ENCODE results near the gene PPIL6. TPM values are rescaled to one million over a fixed set of nuclear protein-coding genes. Genes with fewer than 3 reads are reported as not detected.

Gene PPIL6
- total and polyA plus RNA-seq, 2 experiments from 2014 or later = 1.7 TPM

DNA sequence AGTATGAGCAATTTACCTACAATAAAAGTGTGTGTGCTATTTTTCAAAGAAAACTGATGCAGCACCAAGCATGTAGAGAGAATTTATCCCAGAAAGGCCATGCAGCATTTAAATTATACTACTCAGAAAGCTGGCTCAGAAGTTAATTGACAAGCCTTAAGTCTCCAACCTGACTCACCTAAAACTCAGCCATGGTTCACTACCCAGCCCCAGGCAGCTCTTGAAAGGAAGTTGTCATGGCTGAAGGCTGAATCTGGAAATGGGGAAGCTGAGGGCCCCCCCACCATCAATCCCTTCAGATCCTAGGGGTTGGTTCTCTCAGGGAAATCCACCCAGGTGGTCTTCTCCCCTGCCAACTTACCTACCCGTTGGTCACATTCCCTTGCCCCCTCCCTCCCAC, 19.7 kb downstream of the PPIL6 start:
- Histone ChIP-seq H3K4me2 (no peak overlapping the region), H3K27me3 (ENCODE audit: insufficient read depth) (no peaks in the 10 kb centered on the region), H2AFZ (no peak overlapping the region), H3K27ac (ENCODE audit: low read depth) (no peak overlapping the region), H3K4me1 (ENCODE audit: insufficient read depth) (no peaks in the 10 kb centered on the region), H3K36me3 (ENCODE audit: insufficient read depth) (no peaks in the 10 kb centered on the region), H3K79me2 (replicated peaks; ENCODE audit: insufficient read depth) (no peaks in the 10 kb centered on the region), H3F3A (replicated peaks; ENCODE audit: low read depth) (no peaks in the 10 kb centered on the region), H3K4me3 (no peak overlapping the region), H4K20me1 (replicated peaks; ENCODE audit: insufficient read depth) (no peaks in the 10 kb centered on the region), H3K9me2 (ENCODE audit: insufficient read depth) (peaks cover 7% of the 10 kb centered on the region; the same call in 1 of the 2 replicates)
- no peak for DNase-seq (ENCODE audit: low spot score)
- ATAC-seq = no peak
- no peaks in the 10 kb centered on the region for H3K36me3 Mint-ChIP-seq (ENCODE audit: low read depth)
- no peak overlapping the region for H3K4me3 Mint-ChIP-seq
- TF ChIP-seq JUNB (IDR thresholded peaks at IDR 0.05; ENCODE audit: unreplicated experiment) (no peak), EZH2phosphoT487 (IDR thresholded peaks at IDR 0.05; ENCODE audit: unreplicated experiment) (no peak), STAT1 (IDR thresholded peaks at IDR 0.05; ENCODE audit: unreplicated experiment) (no peak), NANOG (IDR thresholded peaks at IDR 0.05; ENCODE audit: borderline replicate concordance) (no peak), POLR2AphosphoS5 (IDR thresholded peaks at IDR 0.05; ENCODE audit: low read depth) (no peak), CREB1 (CRISPR knock-in tag; IDR thresholded peaks at IDR 0.05; ENCODE audit: low read depth) (no peak), ZNF114 (CRISPR knock-in tag; IDR thresholded peaks at IDR 0.05) (no peak), ZNF331 (CRISPR knock-in tag; IDR thresholded peaks at IDR 0.05; ENCODE audit: low read depth) (no peak), EZH2 (IDR thresholded peaks at IDR 0.05; ENCODE audit: low read depth, unreplicated experiment) (no peak)
- TF ChIP-seq, protein P1, sequence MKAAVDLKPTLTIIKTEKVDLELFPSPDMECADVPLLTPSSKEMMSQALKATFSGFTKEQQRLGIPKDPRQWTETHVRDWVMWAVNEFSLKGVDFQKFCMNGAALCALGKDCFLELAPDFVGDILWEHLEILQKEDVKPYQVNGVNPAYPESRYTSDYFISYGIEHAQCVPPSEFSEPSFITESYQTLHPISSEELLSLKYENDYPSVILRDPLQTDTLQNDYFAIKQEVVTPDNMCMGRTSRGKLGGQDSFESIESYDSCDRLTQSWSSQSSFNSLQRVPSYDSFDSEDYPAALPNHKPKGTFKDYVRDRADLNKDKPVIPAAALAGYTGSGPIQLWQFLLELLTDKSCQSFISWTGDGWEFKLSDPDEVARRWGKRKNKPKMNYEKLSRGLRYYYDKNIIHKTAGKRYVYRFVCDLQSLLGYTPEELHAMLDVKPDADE (IDR thresholded peaks at IDR 0.05) = no peak
- TF ChIP-seq, protein P2, sequence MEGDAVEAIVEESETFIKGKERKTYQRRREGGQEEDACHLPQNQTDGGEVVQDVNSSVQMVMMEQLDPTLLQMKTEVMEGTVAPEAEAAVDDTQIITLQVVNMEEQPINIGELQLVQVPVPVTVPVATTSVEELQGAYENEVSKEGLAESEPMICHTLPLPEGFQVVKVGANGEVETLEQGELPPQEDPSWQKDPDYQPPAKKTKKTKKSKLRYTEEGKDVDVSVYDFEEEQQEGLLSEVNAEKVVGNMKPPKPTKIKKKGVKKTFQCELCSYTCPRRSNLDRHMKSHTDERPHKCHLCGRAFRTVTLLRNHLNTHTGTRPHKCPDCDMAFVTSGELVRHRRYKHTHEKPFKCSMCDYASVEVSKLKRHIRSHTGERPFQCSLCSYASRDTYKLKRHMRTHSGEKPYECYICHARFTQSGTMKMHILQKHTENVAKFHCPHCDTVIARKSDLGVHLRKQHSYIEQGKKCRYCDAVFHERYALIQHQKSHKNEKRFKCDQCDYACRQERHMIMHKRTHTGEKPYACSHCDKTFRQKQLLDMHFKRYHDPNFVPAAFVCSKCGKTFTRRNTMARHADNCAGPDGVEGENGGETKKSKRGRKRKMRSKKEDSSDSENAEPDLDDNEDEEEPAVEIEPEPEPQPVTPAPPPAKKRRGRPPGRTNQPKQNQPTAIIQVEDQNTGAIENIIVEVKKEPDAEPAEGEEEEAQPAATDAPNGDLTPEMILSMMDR (conservative IDR thresholded peaks at IDR 0.05; ENCODE audit: low read depth in 2 of 2) = no peak
- TF ChIP-seq, protein P3, sequence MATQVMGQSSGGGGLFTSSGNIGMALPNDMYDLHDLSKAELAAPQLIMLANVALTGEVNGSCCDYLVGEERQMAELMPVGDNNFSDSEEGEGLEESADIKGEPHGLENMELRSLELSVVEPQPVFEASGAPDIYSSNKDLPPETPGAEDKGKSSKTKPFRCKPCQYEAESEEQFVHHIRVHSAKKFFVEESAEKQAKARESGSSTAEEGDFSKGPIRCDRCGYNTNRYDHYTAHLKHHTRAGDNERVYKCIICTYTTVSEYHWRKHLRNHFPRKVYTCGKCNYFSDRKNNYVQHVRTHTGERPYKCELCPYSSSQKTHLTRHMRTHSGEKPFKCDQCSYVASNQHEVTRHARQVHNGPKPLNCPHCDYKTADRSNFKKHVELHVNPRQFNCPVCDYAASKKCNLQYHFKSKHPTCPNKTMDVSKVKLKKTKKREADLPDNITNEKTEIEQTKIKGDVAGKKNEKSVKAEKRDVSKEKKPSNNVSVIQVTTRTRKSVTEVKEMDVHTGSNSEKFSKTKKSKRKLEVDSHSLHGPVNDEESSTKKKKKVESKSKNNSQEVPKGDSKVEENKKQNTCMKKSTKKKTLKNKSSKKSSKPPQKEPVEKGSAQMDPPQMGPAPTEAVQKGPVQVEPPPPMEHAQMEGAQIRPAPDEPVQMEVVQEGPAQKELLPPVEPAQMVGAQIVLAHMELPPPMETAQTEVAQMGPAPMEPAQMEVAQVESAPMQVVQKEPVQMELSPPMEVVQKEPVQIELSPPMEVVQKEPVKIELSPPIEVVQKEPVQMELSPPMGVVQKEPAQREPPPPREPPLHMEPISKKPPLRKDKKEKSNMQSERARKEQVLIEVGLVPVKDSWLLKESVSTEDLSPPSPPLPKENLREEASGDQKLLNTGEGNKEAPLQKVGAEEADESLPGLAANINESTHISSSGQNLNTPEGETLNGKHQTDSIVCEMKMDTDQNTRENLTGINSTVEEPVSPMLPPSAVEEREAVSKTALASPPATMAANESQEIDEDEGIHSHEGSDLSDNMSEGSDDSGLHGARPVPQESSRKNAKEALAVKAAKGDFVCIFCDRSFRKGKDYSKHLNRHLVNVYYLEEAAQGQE (IDR thresholded peaks at IDR 0.05; ENCODE audit: unreplicated experiment) = no peak
- H3K27ac Mint-ChIP-seq = no peak overlapping the region
- H3K4me1 Mint-ChIP-seq = no peaks in the 10 kb centered on the region
- H3K9me3 Mint-ChIP-seq = no peaks in the 10 kb centered on the region
- H3K27me3 Mint-ChIP-seq (ENCODE audit: insufficient read depth, low read depth, poor library complexity) = no peaks in the 10 kb centered on the region
